Measurements from ENCODE around the gene SLIT1.

Gene SLIT1

DNA sequence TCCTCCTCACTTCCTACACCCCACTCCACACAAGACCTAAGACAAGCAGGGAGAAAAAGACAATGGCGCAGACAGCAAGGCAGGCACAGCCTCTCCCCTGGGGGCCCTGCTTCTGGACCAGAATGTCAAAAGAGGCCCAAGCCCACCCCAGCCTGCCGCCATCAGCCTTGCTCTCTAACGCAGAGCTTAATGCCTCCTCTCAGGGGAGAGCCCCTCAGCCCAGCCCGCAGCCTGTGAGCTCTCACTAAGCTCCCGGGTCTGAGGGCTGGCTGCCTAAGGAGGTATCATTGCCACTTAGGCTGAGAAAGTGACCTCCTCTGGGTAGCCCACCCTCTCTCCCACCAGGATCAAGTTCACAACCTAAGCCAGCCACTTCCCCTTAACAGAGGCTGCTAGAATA lies 16.7 kb downstream of the SLIT1 start:
- DNase-seq, result no peak

DNA sequence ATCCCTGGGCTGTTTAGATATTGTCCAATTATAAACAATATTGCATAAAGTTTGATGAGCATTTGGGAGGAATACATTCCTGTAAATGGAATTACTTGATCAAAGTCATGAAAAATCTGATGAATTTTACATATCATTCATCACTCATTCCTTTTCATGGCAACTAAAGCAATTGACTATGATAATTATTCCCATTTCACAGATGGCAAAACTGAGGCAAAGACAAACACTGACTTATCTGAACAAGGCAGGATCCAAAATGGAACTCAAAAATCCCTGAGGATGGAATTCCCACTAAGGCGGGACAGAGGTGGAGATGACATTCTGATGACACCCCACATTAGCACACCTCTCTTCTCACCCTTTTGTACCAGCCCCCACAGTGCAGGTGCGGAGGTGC lies 17.1 kb downstream of the SLIT1 start:
- no peak for DNase-seq

DNA sequence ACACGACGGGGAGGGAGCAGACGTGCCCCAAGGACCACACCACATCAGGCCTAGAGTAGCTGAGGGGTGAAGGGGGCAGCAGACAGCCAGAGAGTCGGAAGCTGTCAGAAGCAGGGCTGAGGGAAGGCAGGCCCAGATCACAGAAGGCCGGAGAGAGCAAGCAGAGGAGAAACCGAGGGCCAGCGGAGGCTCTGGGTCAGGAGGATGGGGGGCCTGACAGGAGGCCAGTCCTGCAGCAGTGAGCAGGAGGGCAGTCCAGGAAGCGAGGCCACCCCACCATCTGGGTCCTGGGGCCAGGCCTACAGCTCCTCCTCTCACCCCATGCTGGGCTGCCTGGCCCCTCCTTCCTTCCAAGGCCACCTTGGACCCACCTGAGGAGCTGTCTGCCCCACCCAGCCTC lies 20.3 kb downstream of the SLIT1 start:
- no peak for DNase-seq

DNA sequence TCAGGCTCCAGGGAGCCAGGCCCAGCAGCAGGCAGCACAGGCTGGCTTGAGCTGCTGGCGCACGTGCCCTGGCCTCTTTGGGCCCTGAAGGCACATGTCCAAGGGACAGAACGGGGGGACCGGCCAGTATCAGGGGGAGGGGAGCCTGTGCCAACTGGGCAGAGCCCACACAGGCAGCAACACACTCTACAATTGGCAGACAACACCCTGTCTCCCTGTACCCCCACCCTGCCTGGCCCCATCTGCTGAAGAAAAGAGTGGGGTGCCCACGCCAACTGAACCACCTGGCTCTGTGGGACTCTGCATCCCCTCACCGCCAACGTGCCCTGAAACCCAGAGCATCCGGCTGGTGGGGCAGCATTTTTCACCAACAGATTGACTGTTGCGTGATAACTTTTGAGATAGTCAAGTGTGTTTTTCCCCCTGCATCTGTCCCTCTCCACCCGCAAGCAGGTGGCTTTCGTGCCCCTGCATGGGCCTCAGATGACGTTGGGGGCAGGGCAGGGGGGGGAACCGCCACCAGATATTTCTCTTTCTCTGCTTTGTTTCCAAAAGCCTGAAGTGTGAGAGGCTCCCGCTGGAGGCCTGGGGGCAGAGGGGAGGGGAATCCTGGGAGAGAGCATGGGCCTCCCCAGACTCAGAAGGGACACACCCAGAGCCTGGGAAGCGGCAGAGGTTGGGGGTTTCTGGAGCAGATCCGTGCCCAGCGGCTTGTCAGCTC lies 21.8 kb downstream of the SLIT1 start:
- DNase-seq, result no peak

DNA sequence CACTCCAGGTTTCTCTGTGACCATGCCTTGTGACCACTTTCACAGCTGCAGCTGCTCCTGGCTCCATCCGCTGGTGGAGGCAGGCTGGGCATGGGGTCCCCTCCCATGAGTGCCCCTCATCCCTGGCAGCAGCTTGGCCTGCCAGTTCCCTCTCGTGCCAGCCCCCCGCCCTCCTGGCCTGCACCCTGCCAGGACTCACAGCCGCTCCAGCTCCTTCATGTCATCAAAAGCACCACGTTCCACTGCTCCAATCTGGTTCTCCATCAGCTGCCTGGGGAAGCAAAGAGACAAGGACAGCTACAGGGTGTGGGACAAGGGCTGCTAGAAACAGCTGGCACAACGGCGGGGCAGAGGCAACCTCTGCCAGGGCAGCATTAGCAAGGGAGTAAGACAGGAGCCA lies 22.6 kb downstream of the SLIT1 start:
- DNase-seq, result no peak

DNA sequence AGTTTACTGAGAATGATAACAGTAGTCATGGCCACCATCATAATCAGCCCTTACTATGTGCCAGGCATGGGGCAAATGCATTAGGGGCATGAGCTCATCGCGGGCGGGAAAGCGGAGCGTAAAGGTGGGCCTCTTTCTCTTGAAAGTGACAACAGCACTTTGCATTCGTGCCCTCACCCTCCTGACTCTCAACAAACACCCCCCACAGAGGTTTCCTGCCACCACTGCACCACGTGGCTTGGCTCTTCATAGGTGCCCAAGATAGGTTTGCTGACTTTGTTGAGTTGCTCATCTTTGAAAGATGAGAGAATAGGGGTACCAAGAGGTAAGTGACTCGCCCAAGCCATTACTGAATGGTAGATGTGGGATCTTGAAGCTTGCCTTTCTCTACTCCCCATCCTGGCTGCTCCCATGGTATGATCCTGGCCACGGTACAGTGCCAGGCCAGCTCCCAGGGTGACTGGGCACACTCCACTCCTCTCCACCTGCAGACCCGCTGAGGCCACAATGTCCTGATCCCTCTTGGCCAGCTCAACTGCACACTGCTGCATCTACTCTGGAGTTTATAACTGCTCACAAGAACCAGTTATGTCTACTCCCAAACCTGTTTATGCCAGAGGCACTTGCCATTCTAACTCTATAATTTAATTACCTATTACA lies 26.0 kb downstream of the SLIT1 start:
- DNase-seq, result no peak

DNA sequence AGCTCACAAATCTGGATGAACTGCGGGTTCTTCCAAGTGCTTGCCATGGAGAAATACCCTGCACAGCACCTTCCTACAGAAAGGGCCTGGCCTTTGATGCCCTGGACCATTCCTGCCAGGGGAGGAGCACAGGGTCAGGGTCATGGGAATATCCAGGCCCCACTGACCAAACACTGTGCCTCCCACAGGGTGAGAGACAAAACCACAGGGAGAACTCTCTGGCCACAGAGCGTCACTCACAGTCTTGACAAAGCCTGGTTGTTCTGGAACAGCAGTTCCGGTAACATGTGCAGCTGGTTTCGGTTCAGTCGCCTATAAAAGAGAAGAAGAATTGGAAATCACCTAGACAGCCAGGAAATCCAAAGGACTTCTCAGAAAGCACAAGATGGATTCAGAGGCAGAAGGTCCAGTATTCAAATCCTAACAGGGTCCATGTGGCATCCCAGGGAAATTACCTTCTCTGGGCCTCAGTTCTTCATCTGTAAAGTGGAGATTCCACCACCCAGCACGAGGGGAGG lies 28.1 kb downstream of the SLIT1 start:
- no peak for DNase-seq

DNA sequence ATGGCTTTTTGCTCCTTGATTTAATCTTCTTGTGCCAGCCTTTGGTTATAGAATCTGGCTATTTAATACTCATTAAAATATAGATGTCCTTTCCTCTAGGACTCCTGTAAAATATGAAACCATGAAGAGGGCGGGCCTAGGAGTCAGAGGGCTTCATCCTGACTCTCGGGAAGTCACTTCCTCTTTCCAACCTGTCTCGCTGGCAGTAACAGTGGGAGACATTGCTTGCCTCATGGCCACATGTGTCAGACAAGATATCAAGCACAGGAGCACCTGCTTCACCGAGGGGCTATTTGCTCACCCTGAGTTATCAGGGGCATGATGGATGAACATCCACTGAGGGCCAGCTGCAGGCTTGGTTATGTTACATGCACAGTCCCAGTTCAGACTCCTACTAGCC lies 31.0 kb downstream of the SLIT1 start:
- no peak for DNase-seq

DNA sequence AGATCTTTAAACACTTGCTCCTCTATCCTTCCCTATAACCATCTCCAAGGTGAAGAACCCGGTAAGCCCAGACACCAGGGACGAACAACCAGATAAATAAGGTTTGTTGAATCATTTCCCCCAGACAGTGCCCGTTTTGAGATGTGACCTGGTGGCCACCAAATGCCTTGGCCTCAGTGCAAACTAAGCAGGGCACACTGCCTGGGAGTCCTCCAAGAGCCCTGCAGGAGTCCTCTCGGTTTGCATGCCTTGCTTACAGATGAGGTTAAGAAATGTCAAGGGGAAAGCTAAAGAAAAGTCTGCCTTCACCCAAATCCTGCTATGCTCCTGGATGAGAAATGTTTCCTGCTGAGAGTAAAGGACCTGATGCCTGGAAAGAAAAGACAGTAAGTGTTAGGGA lies 31.6 kb downstream of the SLIT1 start:
- no peak for DNase-seq

DNA sequence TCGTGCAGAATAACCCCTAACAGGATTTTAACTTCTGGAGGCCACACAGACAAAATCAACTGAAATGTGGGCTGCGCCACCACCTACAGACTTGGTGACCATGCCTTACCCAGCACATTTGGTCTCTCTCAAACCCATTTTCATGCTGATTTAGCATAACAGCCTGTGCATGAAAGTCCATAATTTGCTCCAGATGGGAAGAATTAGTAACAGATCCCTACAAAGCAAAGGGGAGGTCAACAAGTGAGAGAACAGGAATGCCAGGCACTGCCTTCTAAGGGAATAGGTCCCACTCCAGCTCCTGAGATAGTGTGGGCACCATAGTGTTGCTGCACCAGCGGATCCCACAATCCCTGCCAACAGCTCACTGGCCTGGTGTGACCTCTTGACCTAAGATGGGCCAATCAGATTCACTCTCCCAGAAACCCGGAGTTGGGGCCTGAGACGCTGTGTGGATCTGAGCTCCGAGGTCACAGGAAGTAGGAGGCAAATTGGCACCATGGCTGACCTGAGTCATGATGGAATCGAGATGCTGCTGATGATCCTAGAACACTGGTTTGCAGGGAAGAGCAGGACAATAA lies 32.4 kb downstream of the SLIT1 start:
- DNase-seq, result no peak

DNA sequence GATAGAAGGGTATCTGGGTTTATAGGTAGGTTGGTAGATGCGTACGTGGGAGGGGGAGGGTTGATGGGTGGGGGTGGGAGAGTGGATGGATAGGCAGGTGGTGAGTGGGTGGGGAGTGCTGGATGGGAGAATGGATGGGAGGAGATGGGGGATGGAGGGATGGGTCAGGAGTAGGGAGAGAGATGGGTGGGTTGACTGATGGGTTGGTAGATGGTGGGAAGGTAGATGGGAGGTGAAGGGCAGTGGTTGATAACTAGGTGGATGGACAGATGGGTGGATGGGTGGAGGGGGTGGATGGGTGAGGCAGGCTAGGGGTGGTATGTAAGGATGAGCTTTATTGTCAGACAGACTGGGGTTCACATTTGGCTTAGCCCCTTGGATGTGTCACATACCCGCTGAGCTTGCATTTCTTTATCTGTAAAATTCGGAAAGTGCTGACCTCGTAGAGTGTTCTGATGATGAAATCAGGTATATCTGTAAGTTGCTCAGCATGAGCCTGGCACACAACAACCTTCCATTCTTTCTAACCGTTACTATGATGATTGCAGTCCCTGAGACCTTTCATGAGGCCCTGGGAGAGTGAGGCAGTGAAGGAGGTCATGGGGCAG lies 34.3 kb downstream of the SLIT1 start:
- DNase-seq, result no peak

DNA sequence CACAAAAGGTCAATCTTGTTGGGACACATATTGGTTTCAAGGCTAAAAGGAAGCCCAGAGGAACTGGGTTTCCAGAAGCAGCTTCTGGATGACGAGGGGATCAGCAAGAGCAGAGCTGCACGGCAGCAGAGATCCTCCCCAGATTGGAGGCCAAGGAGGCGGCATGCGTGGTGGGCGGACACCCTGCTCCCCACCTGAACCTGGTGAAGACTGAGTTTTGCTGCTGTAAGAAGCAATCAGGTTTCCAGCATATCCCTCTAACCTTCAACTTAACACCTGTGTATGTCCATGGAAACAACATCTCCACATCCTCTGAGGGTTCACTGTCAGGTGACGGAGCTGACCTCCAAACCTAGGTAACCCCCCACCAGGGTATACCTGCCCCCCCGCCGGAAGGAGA lies 35.1 kb downstream of the SLIT1 start:
- DNase-seq, result no peak

DNA sequence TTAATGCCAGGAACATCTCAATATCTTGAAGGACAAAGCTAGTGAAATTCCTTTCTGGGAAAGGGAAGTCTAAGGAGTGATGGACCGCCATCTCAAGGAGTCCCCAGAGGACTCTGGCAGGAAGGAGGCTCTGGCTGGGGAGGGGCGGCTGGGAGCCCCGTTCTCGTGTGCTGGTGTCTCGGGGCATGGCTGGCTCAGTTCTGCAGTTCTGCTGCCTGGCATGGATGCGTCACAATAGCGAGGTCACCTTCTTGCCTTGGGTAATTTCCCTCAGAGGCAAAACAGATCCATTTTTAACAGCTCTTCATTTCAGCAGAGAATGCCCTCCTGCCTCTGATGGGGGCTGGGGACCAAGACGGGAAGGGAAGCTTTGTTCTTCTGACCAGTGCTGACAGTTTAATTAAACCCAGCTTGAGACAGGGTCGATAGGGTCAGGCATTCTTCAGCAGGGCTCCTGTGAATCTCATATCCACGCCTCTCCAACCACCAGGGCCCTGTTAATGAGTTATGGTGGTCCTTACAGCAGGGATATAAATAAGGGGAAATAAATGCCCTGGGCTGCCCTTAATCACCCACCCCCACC lies 35.7 kb downstream of the SLIT1 start:
- DNase-seq, result no peak

DNA sequence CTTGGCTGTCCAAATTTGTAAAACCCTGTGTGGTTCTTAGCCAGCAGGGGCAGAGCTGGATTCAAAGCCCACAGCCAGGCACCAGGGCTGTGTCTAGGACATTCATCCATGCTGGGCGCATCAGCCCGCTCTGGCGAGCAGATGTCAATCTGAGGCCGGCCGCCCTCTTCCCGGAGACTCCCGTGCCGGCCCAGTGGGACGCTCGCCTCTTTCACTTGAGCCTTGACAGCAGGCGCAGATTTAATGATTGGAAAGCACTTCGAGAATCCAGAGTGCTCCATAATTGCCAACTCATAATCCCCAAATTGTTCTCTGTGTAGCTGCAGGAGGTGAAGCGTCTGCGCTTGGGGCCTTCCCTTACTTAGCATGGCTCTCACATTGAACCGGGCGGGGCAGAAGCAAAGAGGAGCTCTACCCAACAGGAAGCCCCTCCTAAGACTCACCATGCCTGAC lies 36.7 kb downstream of the SLIT1 start:
- no peak for DNase-seq

DNA sequence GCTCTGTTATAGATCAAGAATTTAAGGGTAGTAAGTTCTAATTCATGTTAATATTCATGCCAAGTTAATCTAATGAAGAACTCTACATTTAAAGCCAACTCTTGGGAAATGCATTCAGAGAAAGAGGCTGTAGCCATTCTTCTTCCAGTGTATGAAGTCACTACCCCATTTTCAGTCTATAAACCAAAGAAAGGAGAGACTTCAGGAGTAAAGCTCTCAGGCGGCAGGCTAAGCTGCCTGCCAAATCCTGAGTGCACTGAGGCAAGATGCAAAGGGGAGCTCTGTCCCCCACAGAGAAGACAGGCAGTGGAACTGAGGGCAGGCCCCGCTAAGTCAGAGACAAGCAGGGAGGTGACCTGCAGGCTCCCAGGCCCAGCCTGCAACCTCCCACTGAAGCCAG lies 41.5 kb downstream of the SLIT1 start:
- DNase-seq, result no peak

DNA sequence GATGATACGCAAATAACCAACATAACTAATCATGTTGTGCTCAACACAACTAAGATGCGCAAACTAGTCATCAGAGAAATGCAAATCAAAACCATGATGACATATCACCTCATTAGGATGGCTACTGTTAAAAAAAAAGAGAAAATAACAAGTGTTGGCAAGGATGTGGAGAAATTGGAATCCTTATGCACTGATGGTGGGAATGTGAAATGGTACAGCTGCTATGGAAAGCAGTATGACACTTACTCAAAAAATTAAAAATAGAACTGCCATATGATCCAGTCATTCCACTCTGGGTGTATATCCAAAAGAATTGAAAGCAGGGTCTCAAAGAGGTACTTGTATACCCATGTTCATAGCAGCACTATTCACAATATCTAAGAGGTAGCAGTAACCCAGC lies 42.9 kb downstream of the SLIT1 start:
- DNase-seq, result no peak

DNA sequence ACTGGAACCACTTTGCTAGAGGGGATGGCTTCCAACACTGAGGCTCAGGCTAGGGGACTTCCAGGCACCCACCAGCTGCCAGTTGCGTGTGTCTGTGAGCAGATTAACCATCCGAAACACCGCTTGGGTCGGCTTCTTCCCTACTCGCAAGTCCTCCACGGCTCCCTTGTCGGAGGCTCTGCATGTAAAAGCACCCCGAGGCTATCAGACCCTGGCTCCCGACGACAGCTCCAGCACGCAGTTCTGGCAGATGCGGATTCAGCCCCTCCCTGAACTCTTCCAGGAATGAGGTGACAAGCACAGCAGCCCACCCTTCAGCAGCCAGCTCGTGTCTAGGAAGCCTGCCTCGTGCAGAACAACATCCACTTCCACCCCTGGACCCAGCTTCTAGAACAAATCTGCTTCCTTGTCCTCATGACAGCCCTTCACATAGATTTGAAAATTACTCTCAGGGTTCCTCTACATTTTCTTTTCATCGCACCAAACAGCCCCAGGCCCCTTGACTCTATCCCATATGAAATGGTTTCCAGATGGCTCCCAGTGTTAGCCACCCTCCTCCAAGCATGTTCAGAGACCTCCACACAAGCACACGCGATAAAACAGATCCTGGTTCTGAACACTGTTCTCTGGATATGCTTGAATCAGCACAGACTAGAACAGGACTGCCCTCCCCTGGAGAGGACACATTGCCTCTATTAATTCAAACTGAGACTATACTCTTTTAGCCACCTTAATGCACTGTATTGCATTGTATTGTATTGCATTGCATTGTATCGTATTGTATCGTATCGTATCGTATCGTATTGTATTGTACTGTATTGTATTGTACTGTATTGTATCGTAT lies 44.6 kb downstream of the SLIT1 start:
- no peak for DNase-seq

DNA sequence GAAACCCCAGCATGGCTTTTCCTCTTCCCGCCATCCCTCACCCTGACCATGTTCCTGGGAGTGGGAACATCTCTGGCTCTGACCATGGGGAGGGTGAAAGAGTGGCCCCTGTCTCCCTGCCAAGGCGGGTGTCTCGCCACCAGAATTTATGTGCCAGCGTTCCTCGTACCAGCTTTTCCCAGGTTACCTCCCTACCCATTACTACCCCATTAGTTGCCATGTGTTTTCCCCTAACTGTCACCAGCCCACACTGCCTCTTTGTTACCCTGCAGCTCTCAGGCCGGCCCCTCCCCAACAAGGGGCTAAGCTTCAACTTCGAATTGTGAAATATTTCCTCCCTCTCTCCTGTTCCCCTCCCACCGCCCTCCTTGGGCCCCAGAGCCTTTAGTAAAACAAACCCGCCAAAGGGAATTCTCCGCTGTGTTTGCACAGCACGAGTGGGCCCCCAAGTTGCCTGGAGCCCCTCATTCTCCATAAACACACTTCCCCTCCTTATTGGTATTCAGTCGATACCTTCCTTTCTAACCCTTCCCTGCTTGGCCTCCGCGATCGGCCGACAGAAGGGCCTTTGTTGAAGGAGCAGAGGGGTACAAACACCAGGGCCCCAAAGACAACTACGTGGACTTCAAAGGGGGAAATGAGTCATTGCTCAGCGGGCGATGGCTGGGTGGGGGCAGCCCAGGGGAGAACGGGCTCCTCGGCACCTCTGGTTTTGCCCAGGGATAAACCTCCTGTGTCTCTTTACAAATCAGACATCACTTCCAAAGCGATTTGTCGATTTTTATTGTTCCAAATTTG lies 45.5 kb downstream of the SLIT1 start:
- DNase-seq, result no peak

DNA sequence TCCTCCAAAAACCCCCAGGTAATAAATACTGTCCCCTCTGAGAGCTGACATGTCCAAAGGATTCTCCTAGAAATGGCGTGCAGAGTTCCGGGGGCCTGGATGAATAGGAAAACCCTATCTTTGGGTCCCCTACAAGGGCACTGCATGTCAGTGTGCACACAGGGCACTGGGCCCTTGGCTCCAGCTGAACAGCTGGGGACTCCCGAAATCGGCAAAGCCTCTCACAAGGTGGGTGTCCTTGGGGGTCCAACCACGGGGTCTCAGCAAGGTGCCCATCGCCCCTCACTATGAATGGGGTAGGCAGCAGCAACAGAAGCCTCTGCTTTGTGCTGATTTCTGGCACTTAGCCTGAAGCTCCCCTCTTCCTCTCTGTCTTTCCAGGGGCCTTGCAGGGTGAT lies 46.1 kb downstream of the SLIT1 start:
- DNase-seq, result no peak

DNA sequence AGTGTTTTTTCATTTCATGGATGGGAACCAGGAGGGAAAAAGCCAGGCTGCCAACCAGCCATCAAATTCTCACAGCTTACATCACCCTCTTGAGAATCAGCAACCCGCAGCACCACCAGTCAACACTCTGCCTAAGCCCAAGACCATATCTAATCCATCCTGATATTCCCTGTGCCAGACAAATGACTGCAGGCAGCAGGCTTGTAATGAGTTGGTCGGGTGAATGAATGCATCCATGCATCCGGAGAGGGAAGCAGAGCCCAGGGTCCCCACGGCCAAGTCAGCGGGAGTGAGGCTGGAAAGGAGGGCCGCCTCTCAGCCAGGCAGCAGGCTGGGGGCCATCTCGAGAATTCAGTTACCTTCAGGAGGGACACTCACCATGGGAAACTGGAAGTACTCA lies 46.9 kb downstream of the SLIT1 start:
- DNase-seq, result no peak

DNA sequence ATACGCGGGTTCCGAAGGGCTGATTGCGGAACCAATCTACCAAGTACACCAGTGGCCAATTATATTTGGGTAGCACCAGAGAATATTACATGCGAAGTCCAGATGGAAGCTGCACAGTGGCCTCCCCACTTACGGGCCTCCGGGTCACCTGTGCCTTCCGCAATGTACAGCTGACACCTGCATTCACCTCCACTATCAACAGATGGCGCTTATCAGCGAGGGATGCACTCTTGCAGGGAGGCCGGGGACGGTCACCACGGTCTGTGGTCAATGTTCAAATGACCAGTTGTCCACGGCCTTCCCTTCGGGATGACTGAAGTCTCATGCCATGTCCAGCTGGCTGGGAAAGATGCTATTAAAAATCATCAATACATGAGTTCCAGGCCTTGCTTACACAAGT lies 47.6 kb downstream of the SLIT1 start:
- no peak for DNase-seq

DNA sequence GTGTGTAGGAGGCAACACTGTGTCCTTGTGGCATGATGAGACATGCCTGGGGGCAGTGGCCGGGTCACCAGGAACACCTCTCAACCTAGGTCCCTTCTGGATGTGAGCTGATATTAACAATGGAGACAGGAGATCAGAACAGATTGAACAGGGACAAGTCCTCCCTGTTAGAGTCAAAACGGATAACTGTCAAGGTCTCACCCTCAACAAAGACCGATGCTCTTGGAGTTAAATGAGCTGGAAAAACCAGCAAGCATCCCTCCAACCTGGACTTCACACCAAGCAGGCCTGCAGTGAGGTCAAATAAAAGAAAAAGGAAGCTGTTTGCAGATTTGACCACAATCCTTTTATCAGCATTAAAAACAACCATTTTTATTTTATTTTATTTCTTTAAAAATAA lies 49.0 kb downstream of the SLIT1 start:
- DNase-seq, result no peak
